Skin epidermis (tissue), 12 donors: Measurements from ENCODE around the gene ZFHX3.
"Not testable (repeated sequence)": the region's sequence is repeated elsewhere in the genome, so short reads cannot be mapped to it uniquely, and the experiment has no call there.

Experiments used
- H3K27ac ChIP-seq, 21 experiments: fragments of 200-600 bp; sonication (generic) in 11 of 21; one replicate each; pipeline ENCODE4 v1.5.0; 2020; ENCODE audit warnings: mild to moderate bottlenecking in 3 of 21, inconsistent platforms in 2 of 21, moderate library complexity in 2 of 21
- H3K4me3 ChIP-seq, 7 experiments: fragments of 200-600 bp; sonication (generic) in 2 of 7; one replicate each; pipeline ENCODE4 v1.5.0; 2020; ENCODE audit warnings: inconsistent platforms in 2 of 7, mild to moderate bottlenecking in 2 of 7, moderate library complexity in 1 of 7

ZFHX3 gene, protein sequence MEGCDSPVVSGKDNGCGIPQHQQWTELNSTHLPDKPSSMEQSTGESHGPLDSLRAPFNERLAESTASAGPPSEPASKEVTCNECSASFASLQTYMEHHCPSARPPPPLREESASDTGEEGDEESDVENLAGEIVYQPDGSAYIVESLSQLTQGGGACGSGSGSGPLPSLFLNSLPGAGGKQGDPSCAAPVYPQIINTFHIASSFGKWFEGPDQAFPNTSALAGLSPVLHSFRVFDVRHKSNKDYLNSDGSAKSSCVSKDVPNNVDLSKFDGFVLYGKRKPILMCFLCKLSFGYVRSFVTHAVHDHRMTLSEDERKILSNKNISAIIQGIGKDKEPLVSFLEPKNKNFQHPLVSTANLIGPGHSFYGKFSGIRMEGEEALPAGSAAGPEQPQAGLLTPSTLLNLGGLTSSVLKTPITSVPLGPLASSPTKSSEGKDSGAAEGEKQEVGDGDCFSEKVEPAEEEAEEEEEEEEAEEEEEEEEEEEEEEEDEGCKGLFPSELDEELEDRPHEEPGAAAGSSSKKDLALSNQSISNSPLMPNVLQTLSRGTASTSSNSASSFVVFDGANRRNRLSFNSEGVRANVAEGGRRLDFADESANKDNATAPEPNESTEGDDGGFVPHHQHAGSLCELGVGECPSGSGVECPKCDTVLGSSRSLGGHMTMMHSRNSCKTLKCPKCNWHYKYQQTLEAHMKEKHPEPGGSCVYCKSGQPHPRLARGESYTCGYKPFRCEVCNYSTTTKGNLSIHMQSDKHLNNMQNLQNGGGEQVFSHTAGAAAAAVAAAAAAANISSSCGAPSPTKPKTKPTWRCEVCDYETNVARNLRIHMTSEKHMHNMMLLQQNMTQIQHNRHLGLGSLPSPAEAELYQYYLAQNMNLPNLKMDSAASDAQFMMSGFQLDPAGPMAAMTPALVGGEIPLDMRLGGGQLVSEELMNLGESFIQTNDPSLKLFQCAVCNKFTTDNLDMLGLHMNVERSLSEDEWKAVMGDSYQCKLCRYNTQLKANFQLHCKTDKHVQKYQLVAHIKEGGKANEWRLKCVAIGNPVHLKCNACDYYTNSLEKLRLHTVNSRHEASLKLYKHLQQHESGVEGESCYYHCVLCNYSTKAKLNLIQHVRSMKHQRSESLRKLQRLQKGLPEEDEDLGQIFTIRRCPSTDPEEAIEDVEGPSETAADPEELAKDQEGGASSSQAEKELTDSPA (N-terminal part only)

DNA sequence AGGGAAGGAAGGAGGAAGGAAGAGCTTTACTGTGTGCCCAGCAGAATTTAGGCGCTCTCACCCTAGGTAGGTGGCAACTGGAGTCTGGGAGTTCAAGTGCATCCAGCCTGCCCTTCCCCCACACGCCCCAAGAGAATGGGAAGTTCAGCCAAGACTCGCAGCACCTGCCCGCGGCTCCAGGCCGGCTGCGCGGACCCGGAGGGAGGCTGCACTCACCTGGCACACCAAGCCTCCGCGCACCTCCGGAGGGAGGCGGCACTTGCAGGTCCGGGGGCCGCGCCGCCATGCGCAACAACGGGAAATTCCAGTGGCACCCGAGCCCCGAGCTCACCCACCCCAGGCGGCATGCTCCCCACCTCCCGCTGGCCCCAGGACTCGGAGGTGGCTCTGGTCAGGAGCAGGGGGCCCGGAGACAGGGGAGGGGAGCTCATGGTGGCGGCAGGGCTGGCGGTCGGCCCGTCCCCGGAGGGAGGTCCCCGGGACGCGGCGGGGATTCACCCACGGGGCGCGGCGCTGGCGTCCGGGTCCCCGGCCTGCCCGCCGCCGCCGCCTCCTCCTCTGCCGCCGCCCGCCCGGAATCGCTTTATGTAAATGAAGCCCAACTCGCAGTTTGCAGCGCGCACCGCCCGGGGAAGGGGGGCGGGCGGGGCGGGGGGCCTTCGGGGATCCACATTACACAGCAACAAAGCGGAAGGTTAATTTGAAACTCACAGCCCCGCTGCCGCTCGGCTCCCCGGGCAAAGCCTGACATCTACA, at the start of gene ZFHX3:
ZFHX3 (minus strand) TSS at position 593 of the 756 bp plus-strand sequence. CDS start 87,983 bp downstream, outside the sequence.
- peak within 1 kb of the TSS; percentile 54 to 96 (median 83) for H3K27ac ChIP-seq

DNA sequence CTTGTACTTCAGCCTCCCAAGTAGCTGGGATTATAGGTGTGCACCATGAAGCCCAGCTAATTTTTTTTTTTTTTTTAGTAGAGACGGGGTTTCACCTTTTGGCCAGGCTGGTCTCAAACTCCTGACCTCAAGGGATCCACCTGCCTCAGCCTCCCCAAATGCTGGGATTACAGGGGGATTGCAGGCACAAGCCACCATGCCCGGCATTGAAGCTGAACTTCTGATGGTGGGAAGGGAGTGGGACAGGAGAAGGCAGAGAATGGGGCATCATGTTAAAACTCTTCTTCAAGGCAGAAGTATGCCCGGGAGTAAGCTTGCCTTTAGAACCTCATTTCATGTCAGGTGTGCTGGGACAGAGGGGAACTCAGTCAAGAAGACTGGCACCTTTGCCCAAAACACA, 48.6 kb upstream of the ZFHX3 start:
- H3K4me3 ChIP-seq: no peak overlapping the region

More for the DNA sequence above, at the start of gene ZFHX3:
- peak within 1 kb of the TSS; percentile 36 to 71 (median 59) for H3K4me3 ChIP-seq

DNA sequence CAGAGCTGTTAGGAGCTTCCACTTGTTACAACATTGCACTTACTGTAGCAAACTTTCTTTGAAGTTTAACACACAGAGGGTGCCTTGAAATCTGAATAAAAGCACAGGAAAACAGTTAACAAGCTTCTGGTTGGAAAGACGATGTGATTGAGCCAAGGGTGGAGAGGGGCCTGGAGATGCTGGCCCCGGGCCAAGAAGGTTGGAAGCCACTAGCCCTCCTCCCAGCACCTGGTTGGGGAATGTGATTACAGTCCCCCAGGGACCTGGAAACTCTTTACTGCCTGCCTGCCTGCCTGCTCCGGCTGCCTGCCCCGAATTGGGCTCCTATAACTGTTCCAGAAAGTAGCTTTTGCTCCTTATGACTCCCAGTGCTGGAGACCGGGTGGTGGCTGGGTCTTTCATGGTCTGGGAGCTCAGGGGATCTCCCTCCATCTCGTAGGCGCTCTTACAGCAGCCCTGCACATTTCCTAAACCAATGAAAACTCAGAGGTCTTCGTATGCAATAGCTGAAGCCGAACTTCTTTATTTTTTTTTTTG, 48.0 kb upstream of the ZFHX3 start:
- H3K4me3 ChIP-seq: no peak overlapping the region
- H3K27ac ChIP-seq: no peak overlapping the region

More for the DNA sequence above, 48.6 kb upstream of the ZFHX3 start:
- no peak overlapping the region for H3K27ac ChIP-seq

DNA sequence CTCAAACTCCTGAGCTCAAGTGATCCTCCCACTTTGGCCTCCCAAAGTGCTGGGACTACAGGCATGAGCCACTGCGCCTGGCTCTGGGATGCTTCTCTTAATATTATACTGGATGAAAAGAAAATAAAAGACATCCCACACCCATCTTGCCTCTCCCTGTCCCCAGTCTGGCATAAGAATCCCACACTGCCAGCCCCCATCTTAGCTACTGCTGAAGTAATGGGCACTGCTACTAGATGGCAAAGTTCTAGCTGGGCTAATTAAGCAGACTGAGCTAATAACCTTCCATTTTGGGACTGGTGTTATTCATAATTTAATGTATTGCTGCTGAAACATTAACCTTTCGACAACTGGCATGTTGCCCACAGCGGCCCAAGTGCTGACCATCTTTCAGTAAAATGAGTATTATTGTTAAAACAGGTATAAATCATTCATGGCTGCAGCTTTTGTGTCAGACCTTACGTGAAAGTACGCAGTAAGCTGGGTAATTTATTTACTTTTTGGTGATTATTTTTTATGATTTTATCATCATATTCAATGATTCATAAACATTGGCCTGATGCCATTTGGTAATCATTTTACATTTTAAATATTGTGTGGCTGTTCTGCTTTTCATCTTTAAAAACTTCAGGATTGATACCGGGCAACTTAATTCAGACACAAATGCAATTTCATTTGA, 47.4 kb upstream of the ZFHX3 start:
- Histone ChIP-seq H3K27ac (no peak overlapping the region), H3K4me3 (no peak overlapping the region)

DNA sequence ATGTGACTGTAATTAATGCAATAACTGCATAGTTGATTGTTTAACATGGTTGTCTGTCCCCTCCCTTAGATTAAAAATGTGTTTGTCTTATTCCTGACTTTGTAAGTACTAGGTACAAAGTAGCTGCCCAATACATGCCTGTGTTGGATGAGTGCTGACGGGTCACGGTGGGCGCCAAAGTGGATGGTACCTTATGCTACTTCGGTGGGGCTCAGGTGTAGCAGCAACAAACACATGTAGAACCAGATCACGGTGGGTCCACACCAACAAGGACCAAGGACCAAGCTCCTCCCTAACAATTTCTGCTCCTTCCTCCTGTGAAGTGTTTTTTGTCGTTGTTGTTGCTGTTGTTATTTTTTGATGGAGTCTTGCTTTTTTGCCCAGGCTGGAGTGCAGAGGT, 46.4 kb upstream of the ZFHX3 start:
- Histone ChIP-seq H3K4me3 (no peak overlapping the region), H3K27ac (no peak overlapping the region)

DNA sequence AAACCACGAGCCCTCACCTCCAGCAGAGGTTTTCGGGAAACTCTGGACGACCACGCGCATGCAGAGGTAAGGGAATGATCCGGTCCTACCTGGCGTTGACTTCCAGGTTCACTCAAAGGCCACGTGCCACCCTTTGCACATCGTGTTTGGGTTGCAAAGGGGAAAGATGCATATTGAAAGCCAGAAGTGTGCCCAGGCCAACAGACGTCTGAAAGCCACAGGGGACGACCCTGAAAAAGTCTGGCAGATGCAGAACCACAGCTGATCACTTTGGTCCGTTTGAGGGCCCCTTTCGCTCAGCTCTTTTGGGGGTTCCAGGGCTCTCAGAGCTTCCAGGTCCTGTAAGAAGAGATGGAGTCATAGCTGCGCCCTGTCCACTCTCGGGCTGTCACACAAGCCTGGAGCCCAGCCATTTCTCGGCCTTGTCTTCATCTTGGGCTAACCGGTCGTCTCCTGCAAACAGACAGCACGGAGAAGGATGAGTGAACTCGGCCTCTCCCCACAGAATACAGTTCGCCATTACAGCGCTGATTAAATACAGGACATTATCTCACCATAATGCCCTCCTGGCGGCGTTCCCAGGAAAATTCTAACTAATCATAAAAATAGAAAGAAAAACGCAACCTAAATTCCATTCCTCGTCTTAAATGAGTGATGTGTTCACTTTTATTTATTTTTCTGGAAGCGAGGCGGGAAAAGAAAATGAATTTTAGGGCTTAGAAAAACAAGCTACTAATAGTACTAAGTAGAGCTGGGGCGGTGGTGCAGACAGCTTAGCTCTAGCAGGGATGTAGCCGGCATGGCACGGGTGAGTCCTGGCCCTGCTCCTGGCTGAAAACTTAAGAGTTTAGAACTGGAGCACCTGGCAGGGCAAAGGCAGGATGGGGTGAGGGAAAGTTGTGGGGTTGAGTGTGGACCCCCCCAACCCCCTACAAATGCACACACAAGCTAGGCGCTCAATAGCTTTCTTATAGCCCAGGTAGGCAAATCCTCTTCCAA, 45.5 kb upstream of the ZFHX3 start:
- H3K27ac ChIP-seq: no peak overlapping the region

DNA sequence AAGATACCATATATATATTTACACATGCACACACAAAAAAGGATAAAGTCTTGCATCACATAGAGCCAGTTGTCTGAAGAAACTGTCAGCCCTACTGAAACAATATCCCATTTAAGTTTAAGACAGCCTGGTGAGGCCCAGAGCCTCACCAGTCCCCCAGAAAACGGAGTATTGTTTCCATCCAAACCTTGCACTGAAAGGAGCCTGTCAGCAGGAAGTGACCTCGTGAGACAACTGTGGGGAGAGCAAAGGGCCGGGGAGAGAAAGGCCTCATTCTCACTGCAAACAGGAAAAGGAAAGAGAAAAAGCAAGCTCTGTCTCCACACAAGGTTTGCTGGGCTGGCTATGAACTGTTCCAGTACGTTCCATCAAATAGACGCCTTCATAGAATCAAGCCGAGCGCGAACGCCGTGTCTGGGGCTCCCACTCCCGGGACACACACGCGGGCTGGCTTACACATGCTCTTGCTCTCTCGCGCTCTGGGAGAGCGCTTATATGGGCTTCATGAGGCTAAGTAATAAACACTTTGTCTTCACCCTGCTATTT, 44.4 kb upstream of the ZFHX3 start:
- H3K4me3 ChIP-seq: no peak overlapping the region
- H3K27ac ChIP-seq: no peak overlapping the region

More for the DNA sequence above, 45.5 kb upstream of the ZFHX3 start:
- no peak overlapping the region for H3K4me3 ChIP-seq

DNA sequence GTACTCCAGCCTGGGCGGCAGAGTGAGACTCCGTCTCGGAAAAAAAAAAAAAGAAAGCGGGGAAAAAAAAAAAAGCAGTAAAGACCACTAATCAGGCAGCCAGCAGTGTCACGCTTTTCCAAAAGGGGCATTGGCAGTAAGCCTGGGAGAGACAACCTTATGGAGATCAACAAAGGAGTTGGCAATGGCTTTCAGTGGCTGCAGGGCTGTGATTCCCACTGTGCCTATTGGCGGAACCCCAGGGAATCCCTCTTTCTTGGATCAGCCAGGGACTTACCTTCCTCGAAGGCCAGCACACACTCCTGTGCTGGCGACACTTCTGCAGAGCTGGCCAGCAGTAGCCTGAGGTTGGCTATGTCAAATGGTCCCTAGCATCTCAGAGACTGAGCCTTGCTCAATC, 43.2 kb upstream of the ZFHX3 start:
- Histone ChIP-seq H3K27ac (no peak overlapping the region), H3K4me3 (no peak overlapping the region)

DNA sequence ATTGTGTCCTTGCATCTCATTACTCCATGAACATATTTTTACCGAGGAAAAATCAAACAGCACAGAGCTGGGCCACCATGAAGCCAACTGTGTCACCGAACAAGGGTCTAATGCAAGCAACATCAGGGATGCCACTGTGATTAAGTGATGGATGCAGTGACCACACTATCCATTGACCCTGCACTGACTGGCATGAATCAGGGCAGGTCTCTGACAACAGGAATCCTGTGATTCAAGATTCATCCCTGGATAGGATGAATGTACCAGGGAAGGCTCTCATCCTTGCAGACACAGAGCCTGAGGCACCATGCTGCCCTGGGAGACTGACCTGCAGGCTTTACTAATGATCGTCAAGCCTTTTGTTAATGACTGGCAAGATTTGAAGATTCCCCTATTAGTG, 41.5 kb upstream of the ZFHX3 start:
- no peak overlapping the region for H3K4me3 ChIP-seq
- no peak overlapping the region for H3K27ac ChIP-seq

DNA sequence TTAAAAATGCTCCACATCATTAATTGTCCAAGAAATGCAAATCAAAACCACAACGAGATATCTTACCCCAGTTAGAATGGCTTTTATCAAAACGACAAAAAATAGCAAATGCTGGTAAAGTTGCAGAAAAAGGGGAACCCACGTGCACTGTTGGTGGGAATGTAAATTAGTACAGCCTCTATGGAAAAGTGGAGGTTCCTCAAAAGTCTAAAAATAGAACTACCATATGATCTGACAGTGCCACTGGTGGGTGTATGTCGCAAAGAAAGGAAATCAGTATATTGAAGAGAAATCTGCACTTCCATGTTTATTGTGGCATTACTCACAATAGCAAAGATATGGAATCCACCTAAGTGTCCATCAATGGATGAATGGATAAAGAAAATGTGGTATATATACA, 38.2 kb upstream of the ZFHX3 start:
- no peak overlapping the region for H3K27ac ChIP-seq

DNA sequence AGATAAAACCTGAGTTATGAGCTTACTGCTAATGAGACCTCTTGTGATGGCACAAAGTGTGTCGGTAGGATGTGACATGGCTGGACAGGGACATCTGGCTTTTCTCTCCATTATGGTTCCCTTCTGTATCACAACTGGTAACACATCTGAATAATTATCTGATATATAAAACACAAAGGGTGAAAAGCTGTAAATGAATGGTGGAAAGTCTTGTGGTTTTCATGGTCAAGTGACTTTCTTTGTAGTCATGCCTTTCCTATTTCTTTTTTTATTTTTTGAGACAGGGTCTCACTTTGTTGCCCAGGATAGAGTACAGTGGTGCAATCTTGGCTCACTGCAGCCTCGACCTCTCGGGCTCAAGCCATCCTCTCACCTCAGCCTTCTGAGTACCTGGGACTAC, 35.3 kb upstream of the ZFHX3 start:
- Histone ChIP-seq H3K27ac (peak overlapping the region in 1 of 21 experiments; percentile 34), H3K4me3 (no peak overlapping the region)

More for the DNA sequence above, 38.2 kb upstream of the ZFHX3 start:
- no peak overlapping the region for H3K4me3 ChIP-seq

DNA sequence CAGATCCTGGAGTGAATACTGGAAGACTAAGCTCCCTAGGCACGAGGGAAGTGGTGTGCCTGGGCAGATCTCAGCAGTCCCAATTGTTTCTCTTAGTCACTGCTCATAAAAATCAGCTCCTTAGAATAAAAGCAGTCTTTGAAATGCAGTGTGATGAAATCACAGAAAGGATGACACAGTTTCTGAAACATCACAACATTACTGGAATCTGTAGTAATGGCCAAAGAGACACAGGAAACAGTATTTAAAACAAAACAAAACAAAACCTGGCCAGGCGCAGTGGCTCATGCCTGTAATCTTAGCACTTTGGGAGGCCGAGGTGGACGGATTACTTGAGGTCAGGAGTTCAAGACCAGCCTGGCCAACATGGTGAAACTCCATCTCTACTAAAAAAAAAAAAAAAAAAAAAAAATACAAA, 34.7 kb upstream of the ZFHX3 start:
- not testable (repeated sequence) for H3K4me3 ChIP-seq
- peak overlapping the region in 3 of 21 experiments; percentile 34 to 72 (median 65) for H3K27ac ChIP-seq

DNA sequence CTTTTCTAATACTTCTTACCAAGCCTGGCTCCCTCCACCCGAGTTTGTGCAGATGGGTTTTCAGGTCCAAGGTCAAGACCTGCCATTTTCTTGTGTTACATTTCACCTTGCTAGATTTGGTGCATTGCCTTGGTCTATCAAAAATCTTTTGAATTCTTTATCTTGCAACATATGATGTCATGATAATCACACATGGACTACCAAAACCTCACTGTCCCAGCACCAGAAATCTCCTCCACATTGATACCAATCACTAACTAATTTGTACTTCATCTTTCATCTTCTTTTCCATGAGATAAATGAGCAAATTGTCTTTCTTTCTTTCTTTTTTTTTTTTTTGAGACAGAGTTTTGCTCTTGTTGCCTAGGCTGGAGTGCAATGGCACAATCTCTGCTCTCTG, 33.0 kb upstream of the ZFHX3 start:
- no peak overlapping the region for H3K4me3 ChIP-seq
- no peak overlapping the region for H3K27ac ChIP-seq

DNA sequence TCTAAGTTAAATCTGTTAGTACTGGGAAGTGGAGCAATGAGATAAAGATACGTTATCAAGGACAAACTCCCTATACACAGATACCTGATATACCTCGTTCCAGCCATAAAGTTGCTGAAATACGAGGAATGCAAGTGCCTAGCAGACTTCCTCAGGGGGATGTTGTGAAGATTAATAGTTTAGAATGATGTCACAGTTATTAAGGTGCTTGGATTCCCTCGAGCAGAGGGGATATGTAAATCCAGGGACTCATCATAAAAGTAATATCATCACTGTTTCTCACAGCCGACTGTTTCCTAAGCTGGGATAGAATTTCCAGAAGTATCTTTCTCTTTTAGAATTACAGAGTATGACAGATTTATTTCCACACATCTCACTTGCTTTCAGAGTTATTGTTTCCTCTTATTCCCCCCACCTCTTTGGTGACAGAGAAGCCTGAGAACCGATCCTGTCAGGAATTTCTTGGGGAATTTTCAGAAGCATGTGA, 28.4 kb upstream of the ZFHX3 start:
- Histone ChIP-seq H3K4me3 (no peak overlapping the region), H3K27ac (no peak overlapping the region)

DNA sequence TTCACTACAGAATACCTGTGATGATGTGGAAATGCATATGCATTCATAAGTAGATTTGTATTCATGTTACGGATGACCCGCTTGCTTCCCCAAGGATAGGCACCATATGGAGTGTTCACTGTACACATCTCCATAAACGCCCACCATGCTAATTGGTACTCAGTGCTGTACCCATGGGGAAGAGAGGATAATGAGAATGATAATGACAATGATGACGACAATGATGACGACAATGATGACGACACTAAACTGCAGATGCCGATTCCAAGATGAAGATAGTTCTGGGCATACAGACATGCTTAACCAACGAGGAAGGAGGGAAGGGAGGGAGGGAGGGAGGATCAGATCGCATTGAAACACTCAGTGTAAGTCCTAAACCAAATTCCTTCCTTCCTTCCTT, 26.5 kb upstream of the ZFHX3 start:
- Histone ChIP-seq H3K27ac (no peak overlapping the region), H3K4me3 (no peak overlapping the region)

DNA sequence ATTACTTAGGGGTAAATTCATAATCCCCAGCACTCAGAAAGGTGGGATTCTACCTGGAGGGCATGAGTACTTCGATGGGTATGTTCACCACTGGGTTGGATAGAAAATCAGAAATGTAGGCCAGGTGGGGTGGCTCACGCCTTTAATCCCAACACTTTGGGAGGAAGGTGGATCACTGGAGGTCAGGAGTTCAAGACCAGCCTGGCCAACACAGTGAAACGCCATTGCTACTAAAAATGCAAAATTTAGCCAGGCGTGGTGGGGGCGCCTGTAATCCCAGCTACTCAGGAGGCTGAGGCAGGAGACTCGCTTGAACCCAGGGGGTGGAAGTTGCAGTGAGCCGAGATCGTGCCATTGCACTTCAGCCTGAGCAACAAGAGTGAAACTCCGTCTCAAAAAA, 24.1 kb upstream of the ZFHX3 start:
- not testable (repeated sequence) for H3K4me3 ChIP-seq, H3K27ac ChIP-seq
